ENCODE data around the gene USP3.

DNA sequence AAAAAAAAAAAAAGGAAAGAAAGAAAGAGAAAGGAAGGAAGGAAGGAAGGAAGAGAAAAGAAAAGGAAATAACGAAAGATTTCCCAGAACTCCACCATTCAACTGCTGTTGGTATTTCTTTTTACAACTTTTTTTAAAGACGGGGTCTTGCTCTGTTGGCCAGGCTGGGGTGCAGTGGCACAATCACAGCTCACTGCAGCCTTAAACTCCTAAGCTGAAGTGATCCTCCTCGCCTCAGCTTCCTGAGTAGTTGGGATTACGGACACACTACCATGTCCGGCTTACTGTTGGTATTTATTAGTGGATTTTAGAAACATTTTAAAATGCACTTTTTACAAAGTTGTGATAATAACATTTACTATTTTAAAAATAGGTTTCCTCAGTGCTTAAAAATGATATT lies 15.0 kb upstream of the USP3 start:
- TF ChIP-seq, protein P1, sequence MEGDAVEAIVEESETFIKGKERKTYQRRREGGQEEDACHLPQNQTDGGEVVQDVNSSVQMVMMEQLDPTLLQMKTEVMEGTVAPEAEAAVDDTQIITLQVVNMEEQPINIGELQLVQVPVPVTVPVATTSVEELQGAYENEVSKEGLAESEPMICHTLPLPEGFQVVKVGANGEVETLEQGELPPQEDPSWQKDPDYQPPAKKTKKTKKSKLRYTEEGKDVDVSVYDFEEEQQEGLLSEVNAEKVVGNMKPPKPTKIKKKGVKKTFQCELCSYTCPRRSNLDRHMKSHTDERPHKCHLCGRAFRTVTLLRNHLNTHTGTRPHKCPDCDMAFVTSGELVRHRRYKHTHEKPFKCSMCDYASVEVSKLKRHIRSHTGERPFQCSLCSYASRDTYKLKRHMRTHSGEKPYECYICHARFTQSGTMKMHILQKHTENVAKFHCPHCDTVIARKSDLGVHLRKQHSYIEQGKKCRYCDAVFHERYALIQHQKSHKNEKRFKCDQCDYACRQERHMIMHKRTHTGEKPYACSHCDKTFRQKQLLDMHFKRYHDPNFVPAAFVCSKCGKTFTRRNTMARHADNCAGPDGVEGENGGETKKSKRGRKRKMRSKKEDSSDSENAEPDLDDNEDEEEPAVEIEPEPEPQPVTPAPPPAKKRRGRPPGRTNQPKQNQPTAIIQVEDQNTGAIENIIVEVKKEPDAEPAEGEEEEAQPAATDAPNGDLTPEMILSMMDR (optimal IDR thresholded peaks at IDR 0.05 in 1 of 3, IDR thresholded peaks at IDR 0.05 in 1 of 3, conservative IDR thresholded peaks at IDR 0.05 in 1 of 3; ENCODE audit: extremely low read depth in 1 of 3, insufficient read depth in 2 of 3, low read length in 3 of 3): no peak
- no peak for TF ChIP-seq EZH2 (IDR thresholded peaks at IDR 0.05; ENCODE audit: low read length)

Measured in keratinocyte (primary cell).